HepG2 (cell line): ENCODE results near the gene INTS14. TPM values are rescaled to one million over a fixed set of nuclear protein-coding genes. Genes with fewer than 3 reads are reported as not detected.
A peak's percentile ranks its signal among the peaks of the same experiment; 100 is the strongest.

Source experiments
- CAMTA2 ChIP-seq: sonication (generic); formaldehyde crosslinking; IDR thresholded peaks from 2 replicates; pipeline ENCODE4 v1.4.0; 2020; ENCODE audit warnings: mild to moderate bottlenecking, missing genetic modification reagents, borderline replicate concordance
- HMGXB4 ChIP-seq, 2 experiments: sonication (generic) in 1 of 2; formaldehyde crosslinking in 1 of 2; IDR thresholded peaks; 2 replicates each; pipeline versions ENCODE4 v1.4.0 to v1.6.1; 2018 to 2020; ENCODE audit warnings: missing genetic modification reagents in 2 of 2, borderline replicate concordance in 1 of 2, low read depth in 1 of 2, mild to moderate bottlenecking in 1 of 2, missing biosample characterization in 1 of 2
- JARID2 ChIP-seq: sonication (generic); formaldehyde crosslinking; IDR thresholded peaks from 2 replicates; pipeline ENCODE4 v1.8.1; 2023; ENCODE audit warnings: missing genetic modification reagents, inconsistent platforms; ENCODE audit not compliant: insufficient replicate concordance
- KDM1A ChIP-seq: IDR thresholded peaks from 2 replicates; pipeline ENCODE4 v1.6.1; 2016; ENCODE audit warnings: missing compliant biosample characterization
- NFRKB ChIP-seq: fragments of 450-650 bp; IDR thresholded peaks from 2 replicates; pipeline ENCODE4 v1.6.1; 2017
- NRL ChIP-seq: sonication (generic); formaldehyde crosslinking; IDR thresholded peaks from 2 replicates; pipeline ENCODE4 v1.5.0; 2020; ENCODE audit warnings: missing genetic modification reagents, mild to moderate bottlenecking, moderate library complexity, borderline replicate concordance
- PHF5A ChIP-seq: IDR thresholded peaks from one replicate; pipeline ENCODE4 v1.6.1; 2018; ENCODE audit warnings: low read depth, missing genetic modification reagents; ENCODE audit not compliant: unreplicated experiment
- RORA ChIP-seq: sonication (generic); formaldehyde crosslinking; IDR thresholded peaks from 2 replicates; pipeline ENCODE4 v1.5.0; 2020; ENCODE audit warnings: mild to moderate bottlenecking, missing genetic modification reagents, moderate library complexity
- SP4 ChIP-seq: sonication (generic); formaldehyde crosslinking; IDR thresholded peaks from 2 replicates; pipeline ENCODE4 v1.8.1; 2023; ENCODE audit warnings: mild to moderate bottlenecking, missing genetic modification reagents
- ZNF24 ChIP-seq: fragments of 450-650 bp; IDR thresholded peaks from 2 replicates; pipeline ENCODE4 v1.6.1; 2017; ENCODE audit warnings: antibody characterized with exemption, mild to moderate bottlenecking
- ZNF33B ChIP-seq: sonication (generic); formaldehyde crosslinking; IDR thresholded peaks from 2 replicates; pipeline ENCODE4 v1.5.1; 2020; ENCODE audit warnings: mild to moderate bottlenecking, missing genetic modification reagents
- ZNF367 ChIP-seq: sonication (generic); formaldehyde crosslinking; IDR thresholded peaks from 2 replicates; pipeline ENCODE4 v1.4.0; 2020; ENCODE audit warnings: missing genetic modification reagents, borderline replicate concordance
- ZNF616 ChIP-seq: sonication (generic); formaldehyde crosslinking; IDR thresholded peaks from 2 replicates; pipeline ENCODE4 v1.5.0; 2020; ENCODE audit warnings: low read depth, mild to moderate bottlenecking, missing genetic modification reagents
- polyA plus RNA-seq, 8 experiments: library from polyadenylated mRNA; depleted of rRNA in 3 of 8; stranded (reverse) in 7 of 8; unstranded in 1 of 8; fragments of >200 nt; fragmentation: Illumina TruSeq in 4 of 8; extraction: Trizol in 4 of 8; gene quantifications; 2 replicates each; pipeline versions ENCODE4 v1.2.1 to v1.2.3, GENCODE V29; 2011 to 2016; ENCODE audit warnings: low read depth in 4 of 8, missing spikeins in 1 of 8, mixed read lengths in 1 of 8; ENCODE audit not compliant: insufficient read depth in 1 of 8
- total RNA-seq, 5 experiments: library from RNA; depleted of rRNA; stranded (reverse); fragments of >200 nt; fragmentation: Illumina TruSeq; extraction: Trizol; gene quantifications; 2 replicates each; pipeline ENCODE4 v1.2.3, GENCODE V29; 2016; ENCODE audit warnings: low read depth in 1 of 5
- TF ChIP-seq, protein P1 (sequence below): sonication (generic); formaldehyde crosslinking; IDR thresholded peaks from 2 replicates; pipeline ENCODE4 v1.5.0; 2020; ENCODE audit warnings: mild to moderate bottlenecking, missing genetic modification reagents
- TF ChIP-seq, protein P2 (sequence below): IDR thresholded peaks from 2 replicates; pipeline ENCODE4 v1.4.0; 2020; ENCODE audit warnings: mild to moderate bottlenecking, missing genetic modification reagents

The INTS14 gene
- total and polyA plus RNA-seq, 2 of the 13 experiments (the other 11 are each of a cell fraction or from before 2014, with no cell fraction given): 41.4 to 52.0 TPM

GRCh38 chr15:65530318-65531111 lies 80.4 kb downstream of the INTS14 start, which contains the start of gene HACD3 (continued):
- TF ChIP-seq ZNF616 (peak; percentile 64; the same call in 1 of the 2 replicates), ZNF367 (CRISPR knock-in tag) (no peak), JARID2 (no peak), PHF5A (CRISPR knock-in tag) (peak; percentile 47), RORA (CRISPR knock-in tag) (no peak), SP4 (CRISPR knock-in tag) (peak; percentile 80), CAMTA2 (CRISPR knock-in tag) (peak; percentile 73; the same call in 1 of the 2 replicates), KDM1A (CRISPR knock-in tag) (no peak), ZNF33B (peak; percentile 78; the same call in 1 of the 2 replicates), NRL (CRISPR knock-in tag) (peak; percentile 96), HMGXB4 (CRISPR knock-in tag; IDR thresholded peaks at IDR 0.05; ENCODE audit: borderline replicate concordance in 1 of 2, low read depth in 1 of 2) (peak; percentile 55 to 80; a peak in 3 of 4 replicates), ZNF24 (no peak), NFRKB (no peak)
- TF ChIP-seq, protein P1, sequence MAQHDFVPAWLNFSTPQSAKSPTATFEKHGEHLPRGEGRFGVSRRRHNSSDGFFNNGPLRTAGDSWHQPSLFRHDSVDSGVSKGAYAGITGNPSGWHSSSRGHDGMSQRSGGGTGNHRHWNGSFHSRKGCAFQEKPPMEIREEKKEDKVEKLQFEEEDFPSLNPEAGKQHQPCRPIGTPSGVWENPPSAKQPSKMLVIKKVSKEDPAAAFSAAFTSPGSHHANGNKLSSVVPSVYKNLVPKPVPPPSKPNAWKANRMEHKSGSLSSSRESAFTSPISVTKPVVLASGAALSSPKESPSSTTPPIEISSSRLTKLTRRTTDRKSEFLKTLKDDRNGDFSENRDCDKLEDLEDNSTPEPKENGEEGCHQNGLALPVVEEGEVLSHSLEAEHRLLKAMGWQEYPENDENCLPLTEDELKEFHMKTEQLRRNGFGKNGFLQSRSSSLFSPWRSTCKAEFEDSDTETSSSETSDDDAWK (CRISPR knock-in tag): no peak
- TF ChIP-seq, protein P2, sequence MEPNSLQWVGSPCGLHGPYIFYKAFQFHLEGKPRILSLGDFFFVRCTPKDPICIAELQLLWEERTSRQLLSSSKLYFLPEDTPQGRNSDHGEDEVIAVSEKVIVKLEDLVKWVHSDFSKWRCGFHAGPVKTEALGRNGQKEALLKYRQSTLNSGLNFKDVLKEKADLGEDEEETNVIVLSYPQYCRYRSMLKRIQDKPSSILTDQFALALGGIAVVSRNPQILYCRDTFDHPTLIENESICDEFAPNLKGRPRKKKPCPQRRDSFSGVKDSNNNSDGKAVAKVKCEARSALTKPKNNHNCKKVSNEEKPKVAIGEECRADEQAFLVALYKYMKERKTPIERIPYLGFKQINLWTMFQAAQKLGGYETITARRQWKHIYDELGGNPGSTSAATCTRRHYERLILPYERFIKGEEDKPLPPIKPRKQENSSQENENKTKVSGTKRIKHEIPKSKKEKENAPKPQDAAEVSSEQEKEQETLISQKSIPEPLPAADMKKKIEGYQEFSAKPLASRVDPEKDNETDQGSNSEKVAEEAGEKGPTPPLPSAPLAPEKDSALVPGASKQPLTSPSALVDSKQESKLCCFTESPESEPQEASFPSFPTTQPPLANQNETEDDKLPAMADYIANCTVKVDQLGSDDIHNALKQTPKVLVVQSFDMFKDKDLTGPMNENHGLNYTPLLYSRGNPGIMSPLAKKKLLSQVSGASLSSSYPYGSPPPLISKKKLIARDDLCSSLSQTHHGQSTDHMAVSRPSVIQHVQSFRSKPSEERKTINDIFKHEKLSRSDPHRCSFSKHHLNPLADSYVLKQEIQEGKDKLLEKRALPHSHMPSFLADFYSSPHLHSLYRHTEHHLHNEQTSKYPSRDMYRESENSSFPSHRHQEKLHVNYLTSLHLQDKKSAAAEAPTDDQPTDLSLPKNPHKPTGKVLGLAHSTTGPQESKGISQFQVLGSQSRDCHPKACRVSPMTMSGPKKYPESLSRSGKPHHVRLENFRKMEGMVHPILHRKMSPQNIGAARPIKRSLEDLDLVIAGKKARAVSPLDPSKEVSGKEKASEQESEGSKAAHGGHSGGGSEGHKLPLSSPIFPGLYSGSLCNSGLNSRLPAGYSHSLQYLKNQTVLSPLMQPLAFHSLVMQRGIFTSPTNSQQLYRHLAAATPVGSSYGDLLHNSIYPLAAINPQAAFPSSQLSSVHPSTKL (CRISPR knock-in tag): peak; percentile 45; the same call in 1 of the 2 replicates
